ENCODE results near the gene KSR1. TPM values are rescaled to one million over a fixed set of nuclear protein-coding genes. Genes with fewer than 3 reads are reported as not detected.

KSR1 gene
- total and polyA plus RNA-seq, 10 of the 15 experiments (the other 5 are each of a cell fraction or from before 2014, with no cell fraction given), result 0.97 to 66.6 (median 22.9) TPM

- TF ChIP-seq RB1 (IDR thresholded peaks at IDR 0.05; ENCODE audit: borderline replicate concordance), result no peak
- no peak for TF ChIP-seq TBL1XR1 (IDR thresholded peaks at IDR 0.05; ENCODE audit: low read depth, low read length)
- TF ChIP-seq HDGF (IDR thresholded peaks at IDR 0.05), result no peak
- TF ChIP-seq YBX1 (IDR thresholded peaks at IDR 0.05), result no peak
- no peak for TF ChIP-seq IRF3 (IDR thresholded peaks at IDR 0.05)
- no peak for TF ChIP-seq IRF4 (IDR thresholded peaks at IDR 0.05; ENCODE audit: low read depth, low read length)
Measured at GRCh38 chr17:27512031-27512430, 55.8 kb downstream of the KSR1 start (continued).

GRCh38 chr17:27512511-27513346 is 56.5 kb downstream of the KSR1 start:
- H3K4me1 ChIP-seq (ENCODE audit: control insufficient read depth, insufficient read depth, low read length), result peaks cover 5% of the 10 kb centered on the region
- BruUV-seq (replicated peaks), result no TSS peak
- peaks cover 0 to 3% of the 10 kb centered on the region in 2 experiments; a peak in 2 of 4 replicates for H3K36me3 ChIP-seq (ENCODE audit: control insufficient read depth in 2 of 2, insufficient read depth in 2 of 2, low read length in 1 of 2)
- ChIA-PET CTCF (interaction anchor here (0.6 to 1.5 kb wide), 6 partner anchors 14 to 67 kb away, joined by 3 read pairs; no protein-coding TSS in a partner anchor), RAD21 (ENCODE audit: unreplicated experiment) (no interaction called here), SMC1A (ENCODE audit: uncharacterized antibody, unreplicated experiment) (interaction anchor here (0.9 to 3.0 kb wide), 13 partner anchors 9 to 55 kb away, joined by 3 to 12 read pairs (median 4); no protein-coding TSS in a partner anchor), POLR2A (interaction anchor here (0.6 to 1.0 kb wide), 3 partner anchors 31 to 176 kb away, joined by 3 to 4 read pairs (median 3); partner anchors contain the start of gene KSR1)
- H3K9me3 ChIP-seq (replicated peaks; ENCODE audit: control insufficient read depth, insufficient read depth, low read length), result no peaks in the 10 kb centered on the region
- in situ Hi-C loops (cut with MboI), result no loop called here
- no peak overlapping the region for H3K9ac ChIP-seq (ENCODE audit: control insufficient read depth, insufficient read depth, low read length)
- intact Hi-C loops (cut with micrococcal nuclease; ENCODE audit: unreplicated experiment), result no loop called here
- H3K79me2 ChIP-seq (ENCODE audit: control insufficient read depth, insufficient read depth, low read length), result peaks cover 57% of the 10 kb centered on the region
- 96% methylated on average over 15 of the region's 15 CpGs for WGBS (ENCODE audit: insufficient coverage, insufficient replicate concordance, low lambda C conversion rate, missing lambda C conversion rate)
- FAIRE-seq, result no peak
- no peak for ATAC-seq
- H3K27ac ChIP-seq (ENCODE audit: control insufficient read depth, insufficient read depth), result no peak overlapping the region
- no peak overlapping the region for H3K4me3 ChIP-seq
- no peak overlapping the region for H2AFZ ChIP-seq (ENCODE audit: control insufficient read depth, low read depth, low read length)
- H3K27me3 ChIP-seq (replicated peaks in 1 of 2; ENCODE audit: control insufficient read depth in 2 of 2, insufficient read depth in 2 of 2, low read length in 1 of 2), result no peaks in the 10 kb centered on the region
- no peak for DNase-seq (ENCODE audit: low read depth, low spot score)
- no peaks in the 10 kb centered on the region for H4K20me1 ChIP-seq (ENCODE audit: control insufficient read depth, insufficient read depth)
- H3K4me2 ChIP-seq (ENCODE audit: control insufficient read depth, insufficient read depth), result no peak overlapping the region
- TF ChIP-seq ZNF384 (IDR thresholded peaks at IDR 0.05; ENCODE audit: borderline replicate concordance, low read depth, low read length), result no peak
- no peak for TF ChIP-seq NRF1 (conservative IDR thresholded peaks at IDR 0.05; ENCODE audit: low read depth, low read length)
- no peak for TF ChIP-seq STAT3 (IDR thresholded peaks at IDR 0.05; ENCODE audit: low read depth, low read length)
- TF ChIP-seq TCF3 (IDR thresholded peaks at IDR 0.05; ENCODE audit: borderline replicate concordance, insufficient read depth, low read depth, low read length), result no peak
- no peak for TF ChIP-seq CUX1 (IDR thresholded peaks at IDR 0.05; ENCODE audit: insufficient replicate concordance, low read depth, low read length)
- no peak for TF ChIP-seq NR2C2 (IDR thresholded peaks at IDR 0.05; ENCODE audit: borderline replicate concordance, control insufficient read depth, insufficient read length, low read depth)
- TF ChIP-seq ZNF622 (IDR thresholded peaks at IDR 0.05), result no peak
- TF ChIP-seq RAD51 (IDR thresholded peaks at IDR 0.05), result no peak
- no peak for TF ChIP-seq SMAD1 (IDR thresholded peaks at IDR 0.05; ENCODE audit: low read depth, partially characterized antibody)
- no peak for TF ChIP-seq RAD21 (IDR thresholded peaks at IDR 0.05; ENCODE audit: insufficient read depth, low read depth, low read length)
- no peak for TF ChIP-seq HDAC2 (IDR thresholded peaks at IDR 0.05)
- TF ChIP-seq DPF2 (IDR thresholded peaks at IDR 0.05), result no peak
- no peak for TF ChIP-seq YBX1 (IDR thresholded peaks at IDR 0.05)

All from GM12878 (cell line).